ENCODE measurements around the gene TNS3. TPM values are rescaled to one million over a fixed set of nuclear protein-coding genes. Genes with fewer than 3 reads are reported as not detected.

TNS3 gene
- total and polyA plus RNA-seq, 9 of the 15 experiments (the other 6 are each of a cell fraction or from before 2014, with no cell fraction given), result 0.20 TPM; not detected in 8

DNA sequence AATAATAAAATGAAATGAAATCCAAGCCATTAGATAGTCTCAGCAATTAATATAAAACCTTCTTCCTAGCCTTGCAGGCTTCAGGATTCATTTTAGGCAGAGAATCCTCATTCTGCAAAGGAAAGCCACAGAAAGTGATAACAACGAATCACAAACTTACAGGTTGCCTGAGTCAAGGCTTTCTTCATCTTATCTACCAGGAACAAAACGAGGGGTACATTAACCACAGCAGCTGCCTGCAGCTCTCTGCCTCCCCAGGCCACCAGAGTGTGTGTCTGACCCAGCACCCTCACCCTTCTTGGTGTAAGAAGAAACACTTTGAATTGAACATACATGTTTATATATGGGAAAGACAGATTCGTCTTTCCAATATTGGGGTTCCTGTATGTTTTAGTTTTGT is 12.5 kb upstream of the TNS3 start (continued):
- peak; percentile 53 for TF ChIP-seq CBFA2T2 (conservative IDR thresholded peaks at IDR 0.05)
- no peak for TF ChIP-seq ZNF740 (CRISPR knock-in tag; IDR thresholded peaks at IDR 0.05)
- TF ChIP-seq ZNF740 (tag; IDR thresholded peaks at IDR 0.05), result no peak
- TF ChIP-seq HMGXB4 (CRISPR knock-in tag; IDR thresholded peaks at IDR 0.05), result no peak
- TF ChIP-seq ZNF347 (CRISPR knock-in tag; IDR thresholded peaks at IDR 0.05; ENCODE audit: low read depth), result no peak
- no peak for TF ChIP-seq FOS (IDR thresholded peaks at IDR 0.05; ENCODE audit: extremely low read depth, insufficient read length)
- no peak for TF ChIP-seq PHTF2 (CRISPR knock-in tag; IDR thresholded peaks at IDR 0.05)
- TF ChIP-seq FOXK2 (conservative IDR thresholded peaks at IDR 0.05 in 1 of 2, IDR thresholded peaks at IDR 0.05 in 1 of 2; ENCODE audit: low read depth in 2 of 2), result no peak
- no peak for TF ChIP-seq HNRNPLL (IDR thresholded peaks at IDR 0.05; ENCODE audit: low read depth, low read length, poor library complexity, severe bottlenecking)
- TF ChIP-seq E2F4 (CRISPR knock-in tag; IDR thresholded peaks at IDR 0.05; ENCODE audit: low read depth), result no peak
- TF ChIP-seq ZNF408 (CRISPR knock-in tag; IDR thresholded peaks at IDR 0.05; ENCODE audit: low read depth), result no peak
- no peak for TF ChIP-seq GTF2A2 (tag; IDR thresholded peaks at IDR 0.05)
- TF ChIP-seq, protein P1, sequence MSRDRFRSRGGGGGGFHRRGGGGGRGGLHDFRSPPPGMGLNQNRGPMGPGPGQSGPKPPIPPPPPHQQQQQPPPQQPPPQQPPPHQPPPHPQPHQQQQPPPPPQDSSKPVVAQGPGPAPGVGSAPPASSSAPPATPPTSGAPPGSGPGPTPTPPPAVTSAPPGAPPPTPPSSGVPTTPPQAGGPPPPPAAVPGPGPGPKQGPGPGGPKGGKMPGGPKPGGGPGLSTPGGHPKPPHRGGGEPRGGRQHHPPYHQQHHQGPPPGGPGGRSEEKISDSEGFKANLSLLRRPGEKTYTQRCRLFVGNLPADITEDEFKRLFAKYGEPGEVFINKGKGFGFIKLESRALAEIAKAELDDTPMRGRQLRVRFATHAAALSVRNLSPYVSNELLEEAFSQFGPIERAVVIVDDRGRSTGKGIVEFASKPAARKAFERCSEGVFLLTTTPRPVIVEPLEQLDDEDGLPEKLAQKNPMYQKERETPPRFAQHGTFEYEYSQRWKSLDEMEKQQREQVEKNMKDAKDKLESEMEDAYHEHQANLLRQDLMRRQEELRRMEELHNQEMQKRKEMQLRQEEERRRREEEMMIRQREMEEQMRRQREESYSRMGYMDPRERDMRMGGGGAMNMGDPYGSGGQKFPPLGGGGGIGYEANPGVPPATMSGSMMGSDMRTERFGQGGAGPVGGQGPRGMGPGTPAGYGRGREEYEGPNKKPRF (IDR thresholded peaks at IDR 0.05; ENCODE audit: low read depth, low read length), result no peak
- TF ChIP-seq CBFA2T3 (IDR thresholded peaks at IDR 0.05), result peak; percentile 68
